ENCODE data around the gene APOL3. TPM values are rescaled to one million over a fixed set of nuclear protein-coding genes. Genes with fewer than 3 reads are reported as not detected.

APOL3 gene
- total and polyA plus RNA-seq, 9 donors, result 15.4 to 62.1 (median 19.4) TPM

DNA sequence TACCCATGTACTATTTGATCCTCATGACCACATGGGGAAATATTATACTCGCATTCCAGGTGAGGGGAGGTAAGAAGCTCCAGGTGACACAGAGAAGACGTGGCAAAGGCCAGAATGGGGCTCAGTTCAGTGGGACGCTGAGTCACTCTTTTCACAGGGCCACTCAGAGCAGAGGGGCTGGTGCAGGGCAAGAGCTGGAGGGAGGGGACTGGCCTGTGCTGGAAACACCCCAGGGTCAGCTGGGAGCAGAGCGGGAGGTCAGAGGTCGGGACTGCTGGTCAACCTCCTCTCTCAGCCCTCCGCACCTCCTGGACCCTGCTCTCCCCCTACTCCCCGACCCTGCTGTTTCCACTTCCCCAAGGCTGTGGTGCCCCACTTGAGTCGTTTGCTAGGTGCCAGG lies 12.1 kb downstream of the APOL3 start:
- intact Hi-C loops (cut with DNase I), result loop anchor here in 2 of 4 donors (5.0 to 10.0 kb wide), 3 partner anchors 34 to 134 kb away; partner anchors contain the start of gene APOL2 (in 1 of the 2)
- no peaks in the 10 kb centered on the region for H3K36me3 ChIP-seq
- no peaks in the 10 kb centered on the region for H3K9me3 ChIP-seq
- TF ChIP-seq, protein P1, sequence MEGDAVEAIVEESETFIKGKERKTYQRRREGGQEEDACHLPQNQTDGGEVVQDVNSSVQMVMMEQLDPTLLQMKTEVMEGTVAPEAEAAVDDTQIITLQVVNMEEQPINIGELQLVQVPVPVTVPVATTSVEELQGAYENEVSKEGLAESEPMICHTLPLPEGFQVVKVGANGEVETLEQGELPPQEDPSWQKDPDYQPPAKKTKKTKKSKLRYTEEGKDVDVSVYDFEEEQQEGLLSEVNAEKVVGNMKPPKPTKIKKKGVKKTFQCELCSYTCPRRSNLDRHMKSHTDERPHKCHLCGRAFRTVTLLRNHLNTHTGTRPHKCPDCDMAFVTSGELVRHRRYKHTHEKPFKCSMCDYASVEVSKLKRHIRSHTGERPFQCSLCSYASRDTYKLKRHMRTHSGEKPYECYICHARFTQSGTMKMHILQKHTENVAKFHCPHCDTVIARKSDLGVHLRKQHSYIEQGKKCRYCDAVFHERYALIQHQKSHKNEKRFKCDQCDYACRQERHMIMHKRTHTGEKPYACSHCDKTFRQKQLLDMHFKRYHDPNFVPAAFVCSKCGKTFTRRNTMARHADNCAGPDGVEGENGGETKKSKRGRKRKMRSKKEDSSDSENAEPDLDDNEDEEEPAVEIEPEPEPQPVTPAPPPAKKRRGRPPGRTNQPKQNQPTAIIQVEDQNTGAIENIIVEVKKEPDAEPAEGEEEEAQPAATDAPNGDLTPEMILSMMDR (IDR thresholded peaks at IDR 0.05), result no peak
- no peak for TF ChIP-seq EP300 (IDR thresholded peaks at IDR 0.05)
- no peak for TF ChIP-seq POLR2A (IDR thresholded peaks at IDR 0.05)
- H3K27ac ChIP-seq, result no peak overlapping the region
- no peak for DNase-seq
- no peaks in the 10 kb centered on the region for H3K27me3 ChIP-seq
- H3K4me3 ChIP-seq, result no peak overlapping the region
- WGBS, 3 donors, result 90 to 93% (median 91%) methylated on average over 8 of the region's 8 CpGs
- H3K4me1 ChIP-seq (ENCODE audit: insufficient read depth), result peaks cover 1% of the 10 kb centered on the region

DNA sequence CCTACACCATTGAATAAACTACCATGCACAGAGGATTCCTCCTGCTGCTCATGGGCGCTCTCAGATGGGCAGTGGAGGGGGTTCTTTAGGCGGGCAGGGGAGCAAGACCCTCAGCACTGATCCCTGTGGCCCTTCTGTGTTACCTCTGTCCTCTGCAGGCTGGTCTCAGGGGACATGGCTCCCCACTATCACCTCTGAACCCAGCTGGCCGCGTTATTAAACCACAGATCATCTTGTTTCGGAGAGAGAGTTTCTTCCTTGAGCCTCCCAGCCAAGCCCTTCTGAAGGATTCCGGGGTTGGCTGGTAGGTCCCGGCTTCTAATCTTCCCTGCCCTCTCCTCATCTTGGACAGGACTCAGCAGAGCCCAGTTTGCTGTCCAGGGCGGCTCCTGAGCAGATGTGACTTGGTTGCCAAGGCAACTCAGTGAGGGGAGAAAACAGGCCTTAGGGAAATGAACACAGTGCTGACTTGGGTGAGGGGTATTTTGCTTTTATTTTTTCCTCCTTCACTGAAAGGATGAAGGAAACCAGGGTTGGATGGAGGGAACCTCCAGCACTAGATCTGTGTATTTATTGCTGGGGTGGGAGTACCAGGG lies 13.3 kb downstream of the APOL3 start:
- Histone ChIP-seq H3K9me3 (no peaks in the 10 kb centered on the region), H3K27ac (no peak overlapping the region), H3K4me1 (ENCODE audit: insufficient read depth) (peaks cover 1% of the 10 kb centered on the region), H3K27me3 (no peaks in the 10 kb centered on the region), H3K36me3 (no peaks in the 10 kb centered on the region), H3K4me3 (no peak overlapping the region)
- 71 to 82% (median 78%) methylated on average over 8 of the region's 8 CpGs for whole genome bisulfite sequencing, 3 donors
- no peak for DNase-seq
- TF ChIP-seq POLR2A (IDR thresholded peaks at IDR 0.05) (no peak), EP300 (IDR thresholded peaks at IDR 0.05) (no peak)
- TF ChIP-seq, protein P1 (IDR thresholded peaks at IDR 0.05), result no peak
- intact Hi-C loops (cut with DNase I), result loop anchor here in 2 of 4 donors (5.0 to 10.0 kb wide), 3 partner anchors 35 to 135 kb away; partner anchors contain the start of gene APOL2 (in 1 of the 2)

- H3K4me3 ChIP-seq, result no peak overlapping the region
- peaks cover 1% of the 10 kb centered on the region for H3K4me1 ChIP-seq (ENCODE audit: insufficient read depth)
- H3K27ac ChIP-seq, result no peak overlapping the region
- intact Hi-C loops (cut with DNase I), result loop anchor here in 2 of 4 donors (5.0 to 10.0 kb wide), 3 partner anchors 36 to 136 kb away; partner anchors contain the start of gene APOL2 (in 1 of the 2)
- H3K36me3 ChIP-seq, result no peaks in the 10 kb centered on the region
- H3K27me3 ChIP-seq, result no peaks in the 10 kb centered on the region
- H3K9me3 ChIP-seq, result no peaks in the 10 kb centered on the region
- DNase-seq, result no peak
- TF ChIP-seq EP300 (IDR thresholded peaks at IDR 0.05), result no peak
- TF ChIP-seq, protein P1 (IDR thresholded peaks at IDR 0.05), result no peak
- no peak for TF ChIP-seq POLR2A (IDR thresholded peaks at IDR 0.05)
- 50 to 61% (median 57%) methylated on average over 4 of the region's 4 CpGs for WGBS, 3 donors
Measured at GRCh38 chr22:36145881-36146280, 14.7 kb downstream of the APOL3 start.

DNA sequence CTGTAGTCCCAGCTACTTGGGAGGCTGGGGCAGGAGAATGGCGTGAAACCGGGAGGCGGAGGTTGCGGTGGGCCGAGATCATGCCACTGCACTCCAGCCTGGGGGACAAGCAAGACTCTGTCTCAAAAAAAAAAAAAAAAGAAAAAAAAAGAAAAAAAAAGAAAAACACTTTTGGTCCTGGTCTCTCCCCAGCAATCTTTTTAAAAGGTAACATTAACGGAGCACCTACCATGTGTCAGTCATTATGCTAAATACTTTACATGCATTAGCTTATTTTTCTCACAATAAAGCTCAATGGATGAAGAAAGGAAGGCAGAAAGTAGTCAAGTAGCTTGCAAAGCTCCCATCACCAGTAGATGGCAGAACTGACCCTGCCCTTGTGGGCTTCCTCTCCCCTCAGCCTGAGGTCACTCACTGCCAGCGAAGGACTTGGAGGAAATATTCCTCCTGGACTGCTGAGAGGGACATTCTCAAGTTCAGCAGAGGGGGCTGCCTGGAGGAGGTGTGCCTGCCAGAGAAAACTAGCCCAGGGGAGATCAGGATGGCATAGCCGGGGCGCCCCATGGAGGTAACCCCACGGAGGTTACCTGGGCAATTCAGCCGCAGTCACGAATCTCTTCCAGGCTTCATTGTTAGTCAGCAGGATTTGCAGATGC lies 15.5 kb downstream of the APOL3 start:
- Histone ChIP-seq H3K4me3 (no peak overlapping the region), H3K36me3 (no peaks in the 10 kb centered on the region), H3K27ac (no peak overlapping the region), H3K4me1 (ENCODE audit: insufficient read depth) (no peaks in the 10 kb centered on the region), H3K27me3 (no peaks in the 10 kb centered on the region), H3K9me3 (no peaks in the 10 kb centered on the region)
- TF ChIP-seq, protein P1 (IDR thresholded peaks at IDR 0.05), result peak; percentile 59 to 70 (median 62)
- TF ChIP-seq EP300 (IDR thresholded peaks at IDR 0.05) (no peak), POLR2A (IDR thresholded peaks at IDR 0.05) (no peak)
- DNase-seq, result peak; percentile 55 to 70 (median 68)
- 62 to 73% (median 66%) methylated on average over 12 of the region's 12 CpGs for WGBS, 3 donors
- intact Hi-C loops (cut with DNase I), result loop anchor here in 3 of 4 donors (5.0 to 10.0 kb wide), 3 partner anchors 37 to 137 kb away; partner anchors contain the start of gene APOL2 (in 1 of the 3)

Measured in ovary (tissue), 9 donors.